HG03439 (cell line): ENCODE data around the gene OR10P1.
"Not testable (repeated sequence)": the region's sequence is repeated elsewhere in the genome, so short reads cannot be mapped to it uniquely, and the experiment has no call there.

Experiments
- ATAC-seq: cut with Tn5 transposase; IDR thresholded peaks from one replicate; pipeline ENCODE4 v1.9.1; 2021; ENCODE audit warnings: mild to moderate bottlenecking, moderate library complexity; ENCODE audit not compliant: unreplicated experiment

Gene OR10P1

DNA sequence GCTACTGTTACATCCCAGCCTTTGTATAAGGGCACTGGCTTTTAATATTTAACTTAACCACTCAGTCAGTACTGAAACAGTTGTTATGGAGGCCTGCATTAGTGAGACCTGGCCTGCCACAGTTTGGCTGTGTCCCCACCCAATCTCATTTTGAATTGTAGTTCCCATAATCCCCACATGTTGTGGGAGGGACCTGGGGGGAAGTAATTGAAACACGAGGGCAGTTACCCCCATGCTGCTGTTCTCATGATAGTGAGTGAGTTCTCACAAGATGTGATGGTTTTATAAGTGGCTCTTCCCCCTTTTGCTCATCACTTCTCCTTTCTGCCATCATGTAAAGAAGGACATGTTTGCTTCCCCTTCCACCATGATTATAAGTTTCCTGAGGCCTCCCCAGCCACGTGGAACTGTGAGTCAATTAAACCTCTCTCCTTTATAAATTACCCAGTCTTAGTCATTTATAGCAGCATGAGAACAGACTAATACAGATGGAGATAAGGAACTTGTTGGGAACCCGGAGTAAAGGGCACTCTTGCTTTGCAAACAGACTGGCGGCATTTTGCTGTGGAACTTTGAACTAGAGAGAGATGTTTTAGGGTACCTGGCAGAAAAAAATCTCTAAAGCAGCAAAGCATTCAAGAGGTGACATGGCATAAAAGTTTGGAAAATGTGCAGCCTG lies 14.1 kb downstream of the OR10P1 start:
- ATAC-seq = not testable (repeated sequence)

DNA sequence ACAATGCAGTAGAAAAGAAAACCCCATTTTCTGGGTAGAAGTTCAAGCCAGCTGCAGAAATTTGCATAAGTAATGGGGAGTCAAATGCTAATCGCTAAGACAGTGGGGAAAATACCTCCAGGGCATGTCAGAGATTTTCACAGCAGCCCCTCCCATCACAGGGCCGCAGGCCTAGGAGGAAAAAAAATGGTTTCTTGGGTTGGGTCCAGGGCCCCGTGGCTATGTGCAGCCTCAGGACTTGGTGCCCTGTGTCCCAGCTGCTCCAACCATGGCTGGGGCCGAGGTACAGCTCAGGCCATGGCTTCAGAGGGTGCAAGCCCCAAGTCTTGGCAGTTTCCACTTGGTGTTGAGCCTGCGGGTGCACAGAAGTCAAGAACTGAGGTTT lies 14.6 kb downstream of the OR10P1 start:
- no peak for ATAC-seq

GRCh38 chr12:55652352-55652751 lies 15.7 kb downstream of the OR10P1 start:
- no peak for ATAC-seq

GRCh38 chr12:55653031-55653430 lies 16.3 kb downstream of the OR10P1 start:
- ATAC-seq = no peak

DNA sequence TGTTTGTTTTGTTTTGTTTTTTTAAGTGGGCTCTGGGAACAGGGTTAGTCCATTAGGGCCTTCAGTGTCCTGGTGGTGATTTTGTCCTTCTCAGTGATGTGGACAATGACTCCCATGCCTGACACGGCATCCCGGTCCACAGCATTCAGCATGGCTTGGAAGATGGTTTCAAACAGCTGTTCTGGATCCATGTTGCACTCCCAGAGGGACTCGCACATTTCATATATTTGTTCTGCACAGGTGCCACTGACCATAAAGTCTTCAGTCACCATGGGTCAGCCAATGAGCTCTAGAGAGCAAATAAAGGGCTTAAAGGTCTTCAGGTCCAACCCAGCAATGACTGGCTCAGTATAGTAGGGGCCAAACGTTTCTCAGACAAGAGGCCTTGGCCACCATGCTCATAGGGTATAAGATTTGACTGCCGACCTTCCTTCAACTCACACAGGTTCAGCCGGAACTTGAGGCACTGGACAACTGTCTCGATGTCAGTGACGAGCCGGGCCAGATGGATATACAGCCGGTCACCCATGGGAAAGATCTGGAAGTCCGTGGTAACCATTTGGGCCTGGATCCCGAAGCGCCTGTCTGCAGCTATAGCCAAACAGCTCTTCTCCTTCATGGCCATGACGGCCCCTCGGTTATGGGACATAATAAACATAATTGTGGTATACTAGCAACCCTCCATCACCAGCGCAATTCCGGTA lies 18.0 kb downstream of the OR10P1 start:
- ATAC-seq = no peak

DNA sequence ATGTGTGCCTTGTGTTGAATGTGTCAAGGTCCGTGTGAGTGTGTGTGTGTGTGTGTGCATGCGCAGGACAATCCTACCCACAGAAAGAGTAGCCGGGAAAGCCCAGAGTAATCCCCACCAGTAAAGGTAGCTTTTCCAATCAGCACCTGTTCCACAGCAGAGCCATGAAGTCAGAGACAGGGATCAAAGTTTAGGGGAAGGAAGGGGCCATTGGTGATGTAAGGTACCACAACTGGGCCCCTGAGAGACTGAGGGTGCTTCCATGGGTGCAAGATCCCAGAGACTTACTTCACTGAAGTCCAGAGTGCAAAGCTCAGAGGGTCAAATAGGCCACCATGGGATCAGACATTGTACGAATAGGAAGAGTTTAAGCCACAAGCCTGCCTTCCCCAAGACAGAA lies 20.5 kb downstream of the OR10P1 start:
- no peak for ATAC-seq

- no peak for ATAC-seq
Measured at GRCh38 chr12:55658212-55658611, 21.5 kb downstream of the OR10P1 start.

- ATAC-seq = no peak
Measured at GRCh38 chr12:55658635-55659391, 22.1 kb downstream of the OR10P1 start.

DNA sequence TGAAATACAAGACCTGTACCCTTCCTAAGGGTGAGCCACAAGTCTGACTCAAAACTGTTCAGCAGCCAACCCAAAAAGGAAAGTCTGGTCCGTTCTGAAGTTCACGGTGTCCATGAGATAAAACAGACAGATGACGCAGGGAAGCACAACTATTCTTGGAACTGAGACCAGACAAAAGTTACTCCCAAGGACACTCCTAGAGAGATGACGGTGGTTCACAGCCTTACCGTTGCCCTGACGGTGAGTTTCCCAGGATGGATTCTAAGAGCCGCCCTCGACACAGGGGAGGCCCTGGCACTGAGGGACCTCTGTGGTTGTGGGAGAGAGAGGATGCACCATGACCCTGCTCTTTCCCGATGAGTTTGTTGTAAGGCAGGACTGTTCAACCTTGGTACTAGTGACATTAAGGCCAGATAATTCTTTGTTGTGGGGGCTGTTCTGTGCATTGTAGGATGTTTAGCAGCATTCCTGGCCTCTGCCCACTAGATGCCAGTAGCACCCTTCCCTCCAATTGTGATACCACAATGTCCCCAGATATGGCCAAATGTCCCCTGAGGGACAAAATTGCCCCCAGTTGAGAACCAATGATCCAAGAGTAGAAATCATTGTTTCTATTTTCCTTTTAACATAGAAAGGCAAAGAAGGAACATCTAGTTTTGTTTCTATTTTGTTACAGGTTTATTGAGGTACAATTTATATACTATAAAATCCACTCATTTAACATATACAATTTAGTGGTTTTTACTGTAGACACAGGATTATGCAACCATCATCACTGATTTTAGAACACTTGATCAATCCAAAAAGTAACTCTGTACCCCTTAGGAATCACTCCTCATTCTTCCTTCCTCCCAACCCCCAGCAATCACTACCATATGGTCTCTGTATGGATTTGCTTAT lies 23.0 kb downstream of the OR10P1 start:
- no peak for ATAC-seq

DNA sequence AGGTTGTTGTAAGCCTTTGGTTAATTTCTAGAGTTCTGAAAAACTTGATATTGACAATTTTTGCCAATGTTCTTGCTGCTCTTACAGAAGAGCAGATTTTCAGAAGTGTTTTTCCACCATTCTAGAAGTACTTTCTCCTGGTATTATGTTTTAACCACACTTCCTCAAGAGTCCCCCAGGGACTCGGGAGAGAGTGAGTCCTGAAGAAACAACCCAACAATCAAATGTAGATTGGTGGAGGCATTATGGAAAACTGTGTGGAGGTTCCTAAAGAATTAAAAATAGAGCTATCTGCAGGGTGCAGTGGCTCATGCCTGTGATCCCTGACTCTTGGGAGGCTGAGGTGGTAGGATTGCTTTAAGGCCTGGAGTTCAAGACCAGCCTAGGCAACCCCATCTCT lies 26.7 kb downstream of the OR10P1 start:
- ATAC-seq = no peak

DNA sequence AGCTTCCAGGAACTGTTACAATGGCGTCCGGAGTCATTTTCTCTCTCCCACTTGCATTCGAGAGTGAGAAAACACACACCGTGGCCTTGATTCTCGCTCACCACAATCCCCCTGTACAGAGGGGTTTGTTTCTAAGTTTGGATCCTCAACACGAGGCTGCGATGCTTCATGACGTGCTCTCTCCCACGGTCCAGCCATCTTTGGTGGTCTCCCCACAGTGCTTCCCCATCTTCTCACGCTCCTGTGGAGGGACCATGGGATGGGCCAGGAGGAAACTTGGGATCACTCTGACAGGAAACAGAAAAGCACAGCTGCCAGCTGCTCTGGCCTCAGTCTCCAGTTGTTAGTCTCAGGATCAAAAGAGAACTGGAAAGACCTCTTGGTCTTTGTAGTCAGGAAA lies 28.1 kb downstream of the OR10P1 start:
- ATAC-seq = no peak

DNA sequence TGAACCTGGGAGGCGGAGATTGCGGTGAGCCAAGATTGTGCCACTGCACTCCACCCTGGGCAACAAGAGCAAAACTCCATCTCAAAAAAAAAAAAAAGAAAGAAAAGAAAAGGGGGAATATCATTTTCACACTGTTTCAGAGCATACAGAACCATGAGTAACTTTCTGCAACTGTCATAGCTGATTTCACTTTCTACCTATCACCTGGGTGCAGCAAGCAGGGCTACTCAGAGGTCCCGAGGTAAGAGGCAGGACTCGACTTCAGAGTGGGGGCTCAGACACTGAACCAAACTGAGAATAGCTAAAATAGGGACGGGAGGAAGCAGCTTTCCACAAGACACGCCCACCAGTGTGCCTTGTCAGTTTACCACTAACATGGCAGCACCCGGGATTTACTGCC lies 29.8 kb downstream of the OR10P1 start:
- no peak for ATAC-seq

- ATAC-seq = no peak
Measured at GRCh38 chr12:55670276-55670675, 33.6 kb downstream of the OR10P1 start.

GRCh38 chr12:55671746-55672145 lies 35.1 kb downstream of the OR10P1 start:
- ATAC-seq = no peak

- peak; percentile 95 for ATAC-seq
Measured at GRCh38 chr12:55673638-55674037, 36.9 kb downstream of the OR10P1 start.

DNA sequence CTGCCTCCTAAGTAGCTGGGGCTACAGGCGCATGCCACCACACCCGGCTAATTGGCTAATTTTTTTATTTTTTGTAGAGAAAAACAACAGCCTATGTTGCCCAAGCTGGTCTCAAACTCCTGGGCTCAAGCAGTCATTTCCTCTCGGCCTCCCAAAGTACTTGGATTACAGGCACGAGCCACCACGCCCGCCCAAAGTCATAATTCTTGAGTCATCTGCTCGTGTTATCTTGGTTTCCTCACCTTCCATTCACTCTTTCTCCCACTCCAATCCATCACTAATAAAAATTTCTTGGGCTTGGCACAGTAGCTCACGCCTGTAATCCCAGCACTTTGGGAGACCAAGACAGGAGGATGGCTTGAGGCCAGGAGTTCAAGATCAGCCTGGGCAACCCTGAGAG lies 39.0 kb downstream of the OR10P1 start:
- ATAC-seq = no peak

GRCh38 chr12:55676707-55677106 lies 40.0 kb downstream of the OR10P1 start:
- ATAC-seq = no peak

- ATAC-seq = no peak
Measured at GRCh38 chr12:55679691-55680090, 43.0 kb downstream of the OR10P1 start.

- no peak for ATAC-seq
Measured at GRCh38 chr12:55681142-55682077, 44.7 kb downstream of the OR10P1 start.
